NK-92 (cell line): ENCODE data around the gene KIF26B.

Experiments
- DNase-seq: peaks from one replicate; lab custom pipeline; 2025; ENCODE audit not compliant: unreplicated experiment; lab: John Stamatoyannopoulos, UW

Gene KIF26B

DNA sequence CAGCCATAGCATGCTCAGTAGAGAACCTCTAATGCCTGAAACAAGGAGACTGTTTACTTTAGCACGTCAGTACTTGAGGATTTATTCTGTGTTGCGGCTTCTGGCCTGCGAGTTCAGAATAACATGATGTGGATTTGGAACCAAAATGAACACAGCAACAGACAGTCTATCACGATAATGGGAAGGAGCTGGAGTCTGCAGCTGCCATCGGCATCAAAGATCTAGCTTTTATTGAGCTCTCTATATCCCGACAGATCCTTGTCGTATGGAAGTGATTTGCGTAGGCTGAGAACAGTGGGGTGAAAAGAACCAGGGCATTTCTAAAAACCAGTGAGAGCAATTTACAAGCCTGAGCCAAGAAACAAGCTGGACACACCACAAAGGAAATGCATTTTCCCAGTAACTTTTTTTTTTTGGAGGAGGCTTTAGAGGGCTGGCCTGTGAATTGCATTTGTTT, 294.2 kb downstream of the KIF26B start:
- DNase-seq = no peak

DNA sequence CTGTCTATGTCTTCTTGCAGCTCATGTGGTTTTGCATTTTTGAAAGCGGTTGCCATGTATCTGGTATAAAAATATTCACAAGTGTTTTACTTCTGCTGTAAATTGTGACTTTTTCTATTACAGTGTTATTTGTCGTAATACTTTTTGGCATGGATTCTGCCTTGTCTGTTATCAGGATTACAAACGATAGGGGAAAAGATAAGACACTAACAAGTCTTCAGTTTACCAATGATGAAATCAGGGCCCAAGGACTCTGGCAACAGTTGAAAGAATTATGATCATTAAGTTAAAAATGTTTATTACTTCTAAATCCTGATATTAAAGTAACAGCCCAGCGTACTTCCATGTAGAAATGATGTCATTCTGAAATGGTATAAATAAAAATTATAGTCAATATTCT, 298.8 kb downstream of the KIF26B start:
- DNase-seq = no peak

DNA sequence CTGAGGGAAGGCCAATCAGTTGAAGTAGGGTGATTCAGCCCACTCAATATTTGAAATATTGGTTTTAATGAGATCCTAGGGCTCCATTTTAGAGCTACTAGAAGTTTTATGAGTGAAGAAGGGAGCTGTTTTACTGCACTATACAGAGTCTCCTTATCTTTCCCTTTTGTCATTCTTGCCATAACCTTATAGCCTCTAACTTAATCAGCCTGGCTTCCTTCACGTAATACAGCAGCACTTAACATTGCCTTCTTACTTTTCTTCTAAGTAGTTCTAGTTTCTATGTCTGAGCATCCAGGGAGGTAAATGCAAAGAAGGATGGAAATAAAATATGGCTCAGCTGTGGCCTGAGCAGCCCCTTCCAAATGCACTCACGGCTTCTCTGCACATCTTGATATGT, 299.3 kb downstream of the KIF26B start:
- DNase-seq = no peak

GRCh38 chr1:245457562-245457961, 302.8 kb downstream of the KIF26B start:
- no peak for DNase-seq

GRCh38 chr1:245458234-245458633, 303.4 kb downstream of the KIF26B start:
- no peak for DNase-seq

DNA sequence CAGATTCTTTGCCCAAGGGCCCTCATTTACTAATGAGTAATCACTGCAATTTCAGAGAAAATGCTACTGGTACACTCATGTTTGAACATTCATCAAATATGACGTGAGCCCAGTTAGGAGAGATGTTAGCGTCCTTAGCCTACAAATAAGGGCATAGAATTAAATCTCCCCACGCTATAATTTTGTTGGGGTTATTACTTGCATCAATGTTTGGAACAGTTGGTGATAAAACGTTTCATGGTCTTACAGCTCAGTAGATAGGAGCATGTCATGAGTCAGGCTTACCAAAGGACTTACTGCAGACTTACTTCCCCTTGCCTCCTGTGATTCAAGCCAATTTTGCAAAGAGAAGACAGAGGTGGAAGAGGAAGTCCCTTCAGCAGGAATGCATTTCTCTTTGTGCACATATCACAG, 304.0 kb downstream of the KIF26B start:
- no peak for DNase-seq

GRCh38 chr1:245459621-245460020, 304.8 kb downstream of the KIF26B start:
- no peak for DNase-seq

DNA sequence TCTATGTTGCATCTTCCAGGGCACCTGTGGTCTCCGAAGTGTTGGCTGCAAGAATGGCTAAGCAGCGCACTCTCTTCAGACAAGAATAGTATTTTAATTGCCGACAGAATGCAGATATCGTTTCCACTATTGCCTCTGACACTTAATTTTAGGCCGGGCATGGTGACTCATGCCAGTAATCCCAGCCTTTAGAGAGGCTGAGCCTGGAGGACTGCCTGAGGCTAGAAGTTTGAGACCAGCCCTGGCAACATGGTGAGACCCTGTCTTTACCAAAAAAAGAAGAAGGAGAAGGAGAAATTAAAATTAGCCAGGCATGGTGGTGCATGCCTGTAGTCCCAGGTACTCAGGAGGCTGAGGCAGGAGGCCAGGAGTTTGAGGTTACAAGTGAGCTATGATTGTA, 306.9 kb downstream of the KIF26B start:
- DNase-seq = no peak

DNA sequence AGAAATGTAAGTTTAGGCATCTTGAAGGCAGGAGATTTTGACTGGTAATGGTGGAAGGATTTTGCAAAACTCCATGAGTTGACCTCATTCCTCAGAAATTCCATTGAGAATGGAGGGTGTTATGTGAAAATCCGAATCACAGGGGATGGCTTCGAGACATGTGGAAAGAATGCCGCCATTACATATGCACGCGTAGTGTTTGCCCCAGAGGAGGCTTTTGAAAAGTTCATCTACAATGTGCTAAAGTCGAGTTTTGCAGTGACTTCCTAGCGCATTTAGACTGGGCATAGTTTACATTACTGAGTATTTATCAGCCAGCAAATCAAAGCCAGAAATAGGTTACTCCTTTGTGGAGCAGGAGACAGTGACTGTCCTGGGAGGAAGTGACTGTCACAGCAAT, 307.4 kb downstream of the KIF26B start:
- no peak for DNase-seq

DNA sequence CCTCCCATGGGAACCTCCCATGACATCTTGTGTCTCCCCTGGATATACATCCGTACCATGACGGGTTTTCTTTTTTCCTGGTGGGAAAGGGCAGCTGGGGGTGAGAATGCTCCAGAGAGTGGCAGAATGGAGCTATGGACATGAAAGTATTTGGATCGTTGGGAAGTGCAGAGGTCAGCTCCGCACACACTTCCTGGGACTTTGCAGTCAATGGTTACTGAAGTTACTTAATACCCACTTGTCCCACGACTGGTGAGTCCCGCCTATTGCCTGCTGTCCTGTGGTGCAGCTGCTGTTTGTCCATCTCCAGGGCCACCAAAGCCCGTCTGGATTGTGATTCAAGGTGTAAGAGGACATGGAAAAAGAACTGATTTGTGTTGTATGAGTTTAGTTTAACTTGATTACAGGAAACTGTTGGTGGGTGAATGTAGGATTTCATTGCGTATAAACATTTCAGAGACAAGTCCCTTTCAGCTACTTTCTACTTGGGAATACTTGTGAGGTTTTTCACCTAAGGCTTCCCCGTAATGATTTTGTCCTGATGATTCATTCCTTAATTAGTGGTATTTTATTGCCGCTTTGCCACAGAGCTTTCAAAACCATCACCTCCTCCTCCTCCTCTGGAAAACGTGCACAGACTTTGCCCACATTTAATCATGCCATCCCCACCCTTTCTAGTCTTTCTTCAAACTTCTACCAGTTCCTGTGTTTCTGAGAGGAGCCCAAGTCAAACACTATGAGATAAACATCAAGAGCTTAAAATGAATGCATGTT, 308.8 kb downstream of the KIF26B start:
- DNase-seq = no peak

DNA sequence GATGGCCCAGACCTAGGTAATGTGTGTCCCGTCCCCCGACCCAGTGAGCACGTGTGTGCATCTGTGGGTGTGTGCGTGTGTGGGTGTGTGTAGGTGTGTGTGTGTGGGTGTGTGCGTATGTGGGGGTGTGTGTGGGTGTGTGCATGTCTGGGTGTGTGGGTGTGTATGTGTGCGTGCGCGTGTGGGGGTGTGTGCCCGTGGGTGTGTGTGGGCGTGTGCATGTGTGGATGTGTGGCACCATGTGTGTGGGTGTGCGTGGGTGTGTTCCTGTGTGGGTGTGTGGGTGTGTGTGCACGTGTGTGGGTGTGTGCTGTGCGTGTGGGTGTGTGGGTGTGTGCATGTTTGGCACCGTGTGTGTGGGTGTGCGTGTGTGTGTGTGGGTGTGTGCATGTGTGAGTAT, 309.5 kb downstream of the KIF26B start:
- DNase-seq = no peak

DNA sequence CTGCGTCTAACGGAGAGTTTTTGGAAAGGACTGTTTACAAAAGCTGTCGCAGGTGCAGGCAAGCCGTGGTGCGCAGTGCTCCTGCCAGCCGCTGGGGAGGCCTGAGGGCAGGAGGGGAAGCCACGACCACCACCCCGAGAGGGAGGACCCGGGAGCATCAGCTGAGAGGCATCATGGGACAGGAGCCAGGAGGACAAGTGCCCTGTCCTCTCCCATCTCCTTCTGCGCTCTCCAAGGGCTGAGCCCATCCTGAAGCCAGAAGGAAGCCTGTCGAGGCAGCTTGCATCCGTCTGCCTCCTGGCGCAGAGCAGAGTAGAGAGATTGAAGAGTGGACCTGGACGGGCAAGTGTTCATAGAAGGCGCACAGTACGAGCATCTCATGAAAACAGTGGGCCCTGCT, 310.9 kb downstream of the KIF26B start:
- DNase-seq = no peak

GRCh38 chr1:245466261-245466660, 311.5 kb downstream of the KIF26B start:
- DNase-seq = no peak

DNA sequence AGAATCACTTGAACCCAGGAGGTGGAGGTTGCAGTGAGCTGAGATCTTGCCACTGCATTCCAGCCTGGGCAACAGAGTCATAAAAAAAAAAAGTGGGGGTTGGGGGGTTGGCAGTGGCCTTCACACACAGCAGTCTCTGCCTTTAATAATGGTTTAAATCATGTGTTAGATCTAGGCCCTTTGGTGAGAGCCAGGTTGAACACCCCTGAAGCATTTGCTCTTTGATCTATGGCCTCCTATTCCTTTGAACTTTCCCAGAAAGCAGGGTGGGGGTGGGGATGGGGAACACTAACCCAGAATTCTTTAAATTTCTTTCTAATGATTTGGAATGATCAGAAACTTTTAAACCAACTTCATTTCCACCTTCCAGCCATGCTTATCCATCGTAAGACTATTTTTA, 313.0 kb downstream of the KIF26B start:
- no peak for DNase-seq

- no peak for DNase-seq
Measured at GRCh38 chr1:245469006-245469405, 314.2 kb downstream of the KIF26B start.

GRCh38 chr1:245469734-245470133, 314.9 kb downstream of the KIF26B start:
- DNase-seq = no peak

- no peak for DNase-seq
Measured at GRCh38 chr1:245475126-245475525, 320.3 kb downstream of the KIF26B start.

- no peak for DNase-seq
Measured at GRCh38 chr1:245475961-245476516, 321.3 kb downstream of the KIF26B start.

DNA sequence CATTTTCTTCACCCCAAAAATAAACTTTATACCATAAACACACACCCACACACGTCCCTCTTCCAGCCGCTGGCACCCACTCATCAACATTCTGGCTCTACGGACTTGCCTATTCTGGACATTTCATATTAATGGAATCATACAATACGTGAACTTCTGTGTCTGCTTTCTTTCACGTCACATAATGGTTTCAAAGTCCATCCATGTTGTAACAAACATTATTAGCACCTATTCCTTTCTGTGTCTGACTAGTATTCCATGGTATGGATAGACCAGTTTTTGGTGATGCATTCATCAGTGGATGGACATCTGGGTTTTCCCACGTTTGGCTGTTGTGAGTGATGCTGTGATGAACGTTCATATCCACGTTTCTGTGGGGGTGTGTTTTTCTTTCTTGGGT, 323.2 kb downstream of the KIF26B start:
- DNase-seq = no peak

GRCh38 chr1:245480393-245481120, 325.8 kb downstream of the KIF26B start:
- DNase-seq = no peak

DNA sequence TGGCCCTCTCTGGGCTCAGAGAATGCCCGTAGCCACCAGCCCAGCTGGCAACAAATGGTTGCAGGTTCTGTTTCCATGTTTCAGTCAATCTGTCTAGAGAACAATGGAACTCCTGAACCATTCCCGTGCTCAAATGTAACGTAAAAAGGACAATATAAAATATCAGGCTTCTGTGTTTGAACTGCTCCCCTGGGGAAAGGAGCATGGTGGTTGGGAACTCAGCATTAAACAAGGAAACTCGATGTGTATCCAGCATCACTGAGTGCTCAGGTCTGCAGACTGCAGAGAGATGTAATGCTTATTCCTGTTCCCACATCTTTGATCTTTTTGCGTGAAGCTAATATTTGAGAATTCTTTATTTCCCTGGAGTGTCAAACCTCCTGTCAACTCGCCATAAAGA, 326.5 kb downstream of the KIF26B start:
- no peak for DNase-seq

- no peak for DNase-seq
Measured at GRCh38 chr1:245483247-245483646, 328.5 kb downstream of the KIF26B start.
